Brain pericyte (primary cell): ENCODE measurements around the gene PDE1A.
"Not testable (repeated sequence)": the region's sequence is repeated elsewhere in the genome, so short reads cannot be mapped to it uniquely, and the experiment has no call there.

Source experiments
- DNase-seq: peaks from one replicate; pipeline ENCODE4 v3.0.0-alpha.2; 2012; ENCODE audit warnings: low read depth, low spot score

PDE1A gene

DNA sequence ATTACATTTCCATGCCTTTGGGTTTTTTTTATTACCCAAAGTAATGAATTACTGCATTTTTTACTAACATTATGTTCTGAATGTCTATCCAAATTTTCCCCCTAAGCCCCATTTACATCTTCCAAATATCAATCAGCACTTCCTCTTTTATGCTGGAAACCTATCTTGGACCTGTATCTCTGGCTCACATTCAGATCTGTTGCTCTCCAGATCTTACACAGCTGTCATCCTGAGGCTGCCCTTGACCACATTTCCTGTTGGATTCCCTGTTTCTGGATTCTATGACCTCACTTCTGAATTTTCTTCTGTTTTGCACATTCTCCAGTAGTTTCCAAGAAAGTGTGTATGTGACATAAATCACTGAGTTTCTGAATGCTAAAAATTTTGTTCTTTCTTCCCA lies 146.7 kb downstream of the PDE1A start:
- DNase-seq = no peak

GRCh38 chr2:182276662-182277061 lies 150.2 kb downstream of the PDE1A start:
- not testable (repeated sequence) for DNase-seq

DNA sequence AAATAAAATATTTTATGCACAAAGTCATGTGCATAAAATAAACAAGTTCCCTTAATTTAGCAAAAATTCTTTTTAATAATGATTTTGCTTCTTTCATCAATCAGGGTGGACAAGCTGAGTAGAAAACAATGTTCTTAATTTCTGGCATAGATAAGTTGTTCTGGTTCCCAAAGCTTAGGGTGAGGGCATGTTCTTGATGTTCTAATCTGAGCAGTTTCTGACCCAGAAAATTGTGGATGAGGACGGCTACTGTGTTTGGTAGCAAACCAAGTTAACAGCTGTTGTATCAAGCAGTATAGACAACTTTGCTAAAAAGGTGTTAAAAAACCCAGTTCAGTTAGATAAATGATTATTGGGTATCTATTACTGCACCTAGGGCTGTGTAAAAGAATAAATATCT lies 158.9 kb downstream of the PDE1A start:
- no peak for DNase-seq

DNA sequence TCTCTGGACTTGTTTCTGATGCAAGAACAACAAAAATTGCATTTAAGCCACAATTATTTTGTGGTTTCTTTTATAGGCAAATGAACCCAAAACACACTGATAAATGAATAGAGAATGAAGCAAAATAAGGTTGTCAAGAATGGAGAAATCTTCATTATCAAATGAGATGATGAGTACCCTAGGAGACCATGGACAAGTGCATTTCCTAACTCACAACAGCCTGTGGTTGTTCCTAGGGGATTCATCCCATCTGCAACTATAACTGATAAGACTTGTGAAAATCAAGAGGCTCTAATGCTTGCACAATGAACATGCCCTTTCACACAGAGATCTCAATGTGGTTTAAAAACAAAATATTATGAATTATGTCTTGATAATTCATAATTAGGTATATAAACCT lies 159.9 kb downstream of the PDE1A start:
- DNase-seq = no peak

GRCh38 chr2:182265718-182266117 lies 161.1 kb downstream of the PDE1A start:
- DNase-seq = no peak

GRCh38 chr2:182261860-182262387 lies 164.9 kb downstream of the PDE1A start:
- no peak for DNase-seq

- peak; percentile 74 for DNase-seq
Measured at GRCh38 chr2:182259629-182260150, 167.1 kb downstream of the PDE1A start.

GRCh38 chr2:182252534-182252933 lies 174.3 kb downstream of the PDE1A start:
- DNase-seq = no peak

DNA sequence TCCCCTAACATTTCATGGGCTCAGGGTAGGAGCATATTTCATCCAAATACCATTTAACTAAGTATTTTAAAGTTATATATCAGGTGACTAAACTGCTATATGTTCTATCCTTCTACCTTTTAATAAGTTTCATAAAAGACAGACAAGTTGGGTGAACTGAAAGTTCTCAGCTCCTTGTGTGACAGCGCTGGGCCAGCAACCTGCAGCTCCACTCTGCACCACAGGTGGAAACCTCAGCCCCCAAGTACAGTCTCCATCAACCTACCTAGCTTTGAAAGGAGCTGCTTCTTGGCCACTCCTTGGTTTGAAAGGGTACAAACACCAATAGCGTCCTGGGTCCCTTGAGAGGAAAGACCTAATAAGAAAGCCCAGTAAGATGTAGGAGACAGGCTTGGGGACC lies 177.9 kb downstream of the PDE1A start:
- DNase-seq = no peak

- no peak for DNase-seq
Measured at GRCh38 chr2:182248362-182248761, 178.5 kb downstream of the PDE1A start.

GRCh38 chr2:182247831-182248230 lies 179.0 kb downstream of the PDE1A start:
- no peak for DNase-seq

DNA sequence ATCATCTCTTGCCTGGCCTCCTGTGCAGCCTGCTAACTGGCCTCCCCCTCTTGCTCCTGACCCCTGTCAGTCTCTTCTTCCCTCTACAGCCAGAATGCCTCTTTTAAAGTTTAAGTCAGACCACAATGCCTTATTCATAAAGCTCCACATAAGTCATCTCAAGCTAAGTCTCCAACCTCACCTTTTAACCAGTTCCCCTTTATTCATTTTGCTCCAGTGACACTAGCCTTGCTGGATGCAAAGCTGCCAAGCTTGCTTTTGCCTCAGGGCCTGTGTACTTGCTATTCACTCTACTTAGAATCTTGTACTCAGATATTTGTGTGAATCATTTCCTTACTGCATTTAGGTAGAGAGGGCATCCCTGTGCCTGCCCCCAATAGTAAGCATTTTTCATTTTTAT lies 180.9 kb downstream of the PDE1A start:
- DNase-seq = no peak

DNA sequence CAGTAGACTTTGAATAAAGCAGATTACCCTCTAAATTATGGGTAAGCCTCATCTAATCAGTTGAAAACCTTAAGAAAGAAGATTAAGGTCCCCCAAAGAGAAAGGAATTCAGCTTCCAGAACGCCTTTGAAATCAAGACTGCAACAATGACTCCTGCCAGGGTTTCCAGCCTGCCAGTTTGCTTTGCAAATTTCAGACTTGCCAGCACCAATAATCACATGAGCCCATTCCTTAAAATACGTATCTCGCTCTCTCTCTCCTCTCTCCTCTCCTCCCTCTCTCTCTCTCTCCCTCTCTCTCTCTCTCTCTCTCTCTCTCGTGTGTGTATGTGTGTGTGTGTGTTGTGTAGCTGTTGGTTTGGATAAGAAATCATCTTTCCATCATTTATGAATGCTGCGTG lies 184.2 kb downstream of the PDE1A start:
- DNase-seq = no peak

- DNase-seq = no peak
Measured at GRCh38 chr2:182241936-182242335, 184.9 kb downstream of the PDE1A start.

GRCh38 chr2:182240862-182241371 lies 185.9 kb downstream of the PDE1A start:
- no peak for DNase-seq

DNA sequence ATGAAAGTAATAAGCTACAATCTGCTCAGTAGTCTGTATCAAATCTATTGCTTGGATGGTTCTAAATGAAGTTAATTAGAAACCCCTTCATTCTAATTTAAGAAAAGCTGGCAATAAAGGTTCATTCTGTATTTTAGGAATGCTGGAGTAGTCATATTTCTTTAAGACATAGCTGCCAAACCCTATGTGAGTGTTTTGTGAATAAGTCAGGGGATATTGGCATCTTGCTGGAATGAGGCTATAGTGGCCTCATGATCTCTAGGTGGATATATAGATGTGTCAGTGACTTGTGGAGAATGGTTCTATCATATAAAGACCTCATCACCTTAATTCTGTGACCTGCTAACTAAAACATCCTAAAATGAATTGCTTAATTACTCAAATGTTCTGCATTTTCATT lies 196.3 kb downstream of the PDE1A start:
- no peak for DNase-seq

GRCh38 chr2:182229297-182229696 lies 197.5 kb downstream of the PDE1A start:
- DNase-seq = no peak

GRCh38 chr2:182228741-182229140 lies 198.1 kb downstream of the PDE1A start:
- no peak for DNase-seq

DNA sequence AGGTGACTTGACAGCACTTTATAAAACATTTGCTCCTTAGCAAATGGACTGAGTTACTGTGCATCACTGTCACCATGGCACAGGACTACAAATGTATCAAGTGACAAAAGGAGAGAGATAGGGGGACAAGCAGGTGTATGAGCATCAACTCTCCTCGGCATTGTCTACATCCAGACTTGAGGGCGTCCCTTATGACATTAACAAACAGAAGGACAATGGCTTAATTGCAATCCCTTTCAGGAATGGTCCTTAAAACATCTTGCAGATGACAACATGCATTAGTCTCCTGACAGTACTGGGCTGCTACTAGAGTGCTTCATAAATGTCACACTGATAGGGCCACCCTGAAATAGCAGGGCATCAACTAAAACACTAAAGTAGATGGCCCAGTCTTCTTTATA lies 198.8 kb downstream of the PDE1A start:
- DNase-seq = no peak

- DNase-seq = no peak
Measured at GRCh38 chr2:182226807-182227206, 200.0 kb downstream of the PDE1A start.

DNA sequence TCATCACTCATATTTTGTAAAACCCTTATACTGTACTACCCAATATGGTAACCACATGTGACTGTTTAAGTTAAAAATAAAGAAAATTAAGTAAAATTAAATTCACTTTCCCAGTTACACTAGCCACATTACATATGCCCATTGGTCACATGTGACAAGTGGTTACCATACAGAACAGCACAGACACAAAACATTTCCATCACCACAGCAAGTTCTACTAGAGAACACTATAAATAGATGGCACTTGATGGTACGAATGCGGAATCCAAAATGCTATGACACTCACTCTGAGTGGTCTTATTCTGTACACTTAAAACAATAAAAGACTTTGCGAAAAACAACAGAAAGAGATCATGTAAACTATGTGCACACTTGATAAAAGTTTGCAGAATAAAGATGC lies 202.2 kb downstream of the PDE1A start:
- no peak for DNase-seq

DNA sequence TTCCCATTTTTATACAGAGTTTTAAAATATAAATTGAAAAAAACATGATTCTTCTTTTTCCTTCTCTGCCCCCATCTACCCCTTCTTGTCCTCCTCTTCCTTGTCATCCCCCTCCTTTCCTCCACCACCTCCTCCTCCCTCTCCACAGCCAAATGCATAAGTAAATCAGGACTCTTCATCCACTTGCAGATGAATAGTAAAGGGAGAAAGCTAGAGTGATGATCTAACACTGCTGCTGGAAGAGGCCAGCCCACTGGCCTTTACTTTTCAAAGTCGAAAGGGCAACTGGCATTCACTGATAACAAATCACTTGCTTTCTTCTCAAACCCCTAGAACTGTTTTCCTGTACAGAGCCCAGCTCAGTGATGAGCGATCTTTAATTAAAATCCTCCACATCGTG lies 205.8 kb downstream of the PDE1A start:
- no peak for DNase-seq

DNA sequence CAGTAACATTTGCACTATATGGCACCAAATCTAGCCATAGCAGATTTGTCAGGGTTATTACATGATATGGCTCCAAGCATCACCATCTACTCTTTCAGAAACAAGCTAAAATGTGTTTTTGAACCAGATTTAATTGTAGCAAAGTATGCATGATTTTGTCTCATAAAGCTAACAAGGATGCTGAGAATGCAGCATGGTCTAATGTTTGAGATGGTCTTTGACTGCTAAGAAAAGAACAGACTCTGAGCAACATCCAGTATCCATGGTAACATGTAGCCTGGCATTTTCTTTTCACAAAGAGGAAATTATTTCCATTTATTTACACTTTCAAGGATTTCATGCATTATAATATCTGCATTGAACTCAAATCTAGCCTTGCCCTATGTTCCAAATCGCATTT lies 206.5 kb downstream of the PDE1A start:
- no peak for DNase-seq

DNA sequence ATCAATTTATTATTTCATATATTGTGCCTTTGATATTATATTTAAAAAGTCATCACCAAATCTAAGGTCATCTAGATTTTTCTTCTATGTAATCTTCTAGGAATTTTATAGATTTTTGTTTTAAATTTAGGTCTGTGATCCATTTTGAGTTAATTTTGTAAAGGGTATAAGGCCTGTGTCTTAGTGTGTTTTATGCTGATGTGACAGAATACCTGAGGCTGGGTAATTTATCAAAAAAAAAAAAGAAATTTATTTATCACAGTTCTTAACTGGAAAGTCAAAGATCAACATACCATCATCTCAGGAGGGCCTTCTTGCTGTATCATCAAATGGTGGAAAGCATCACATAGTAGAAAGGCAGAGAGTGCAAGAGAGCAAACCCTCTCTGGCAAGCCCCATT lies 216.2 kb downstream of the PDE1A start:
- DNase-seq = no peak
